Activated T-cell treated with anti-CD3 and anti-CD28 coated beads for 4 hours (primary cell): ENCODE measurements around the gene CACNB3.
"Not testable (repeated sequence)": the region's sequence is repeated elsewhere in the genome, so short reads cannot be mapped to it uniquely, and the experiment has no call there.

Experiments used
- DNase-seq: peaks from one replicate; pipeline ENCODE4 v3.0.0-alpha.2; 2020

Gene CACNB3

GRCh38 chr12:48819986-48820725, 1.9 kb downstream of the CACNB3 start:
- no peak for DNase-seq

DNA sequence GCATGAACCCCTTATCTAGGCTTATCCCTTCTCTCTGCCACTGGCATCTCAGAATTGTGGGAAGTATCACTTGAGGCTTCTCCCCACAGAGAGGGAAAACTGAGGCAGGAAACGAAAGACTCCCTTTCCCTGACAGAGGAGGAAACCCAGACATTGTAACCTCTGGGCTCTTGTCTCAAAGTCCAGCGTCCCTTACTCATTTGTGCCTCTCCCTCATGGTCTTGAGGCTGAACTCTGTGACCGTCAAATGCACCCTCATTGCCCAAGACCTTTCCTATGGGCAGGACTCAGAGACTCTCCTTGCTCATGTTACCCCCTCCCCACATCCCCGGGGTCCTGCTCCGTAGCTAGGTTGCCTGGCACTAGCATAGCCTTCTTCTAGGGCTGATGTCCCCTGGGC, 3.8 kb downstream of the CACNB3 start:
- DNase-seq: no peak

- no peak for DNase-seq
Measured at GRCh38 chr12:48822711-48823110, 4.4 kb downstream of the CACNB3 start.

GRCh38 chr12:48823281-48823680, 5.0 kb downstream of the CACNB3 start:
- no peak for DNase-seq

GRCh38 chr12:48824112-48824511, 5.8 kb downstream of the CACNB3 start:
- DNase-seq: no peak

- DNase-seq: no peak
Measured at GRCh38 chr12:48824905-48825304, 6.6 kb downstream of the CACNB3 start.

GRCh38 chr12:48826209-48826855, 8.0 kb downstream of the CACNB3 start:
- DNase-seq: no peak

DNA sequence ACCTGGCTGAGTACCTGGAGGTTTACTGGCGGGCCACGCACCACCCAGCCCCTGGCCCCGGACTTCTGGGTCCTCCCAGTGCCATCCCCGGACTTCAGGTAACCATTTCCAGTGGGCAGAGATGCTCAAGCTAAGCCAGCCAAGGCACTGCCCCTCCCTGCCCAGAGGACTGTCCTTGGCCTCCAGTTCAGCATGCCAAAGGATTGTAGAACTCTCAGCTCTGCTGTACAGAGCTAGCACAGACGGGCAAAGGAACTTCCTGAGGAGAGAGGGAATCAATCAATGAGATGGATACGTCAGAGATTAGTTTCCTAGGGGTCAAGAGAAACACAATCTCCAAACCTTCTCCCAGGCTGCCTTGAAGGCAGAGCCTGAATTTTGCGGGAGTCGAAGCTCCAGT, 8.7 kb downstream of the CACNB3 start:
- no peak for DNase-seq

GRCh38 chr12:48827513-48828096, 9.3 kb downstream of the CACNB3 start:
- DNase-seq: no peak

DNA sequence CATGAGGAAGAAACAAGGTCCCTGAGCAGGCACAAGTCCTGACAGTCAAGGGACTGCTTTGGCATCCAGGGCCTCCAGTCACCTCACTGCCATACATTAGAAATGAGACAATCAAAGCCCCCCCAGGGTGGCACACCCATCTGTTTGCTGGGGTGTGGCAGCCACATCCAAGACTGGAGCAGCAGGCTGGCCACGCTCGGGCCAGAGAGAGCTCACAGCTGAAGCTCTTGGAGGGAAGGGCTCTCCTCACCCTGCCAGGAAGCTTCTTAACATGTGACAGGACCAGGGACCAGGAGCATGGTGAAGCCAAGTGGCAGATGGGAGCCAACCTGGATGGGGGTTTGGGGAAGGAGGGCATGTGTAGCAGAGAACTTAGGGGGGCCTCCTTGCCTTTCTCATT, 10.0 kb downstream of the CACNB3 start:
- no peak for DNase-seq

GRCh38 chr12:48828841-48829575, 10.7 kb downstream of the CACNB3 start:
- no peak for DNase-seq

DNA sequence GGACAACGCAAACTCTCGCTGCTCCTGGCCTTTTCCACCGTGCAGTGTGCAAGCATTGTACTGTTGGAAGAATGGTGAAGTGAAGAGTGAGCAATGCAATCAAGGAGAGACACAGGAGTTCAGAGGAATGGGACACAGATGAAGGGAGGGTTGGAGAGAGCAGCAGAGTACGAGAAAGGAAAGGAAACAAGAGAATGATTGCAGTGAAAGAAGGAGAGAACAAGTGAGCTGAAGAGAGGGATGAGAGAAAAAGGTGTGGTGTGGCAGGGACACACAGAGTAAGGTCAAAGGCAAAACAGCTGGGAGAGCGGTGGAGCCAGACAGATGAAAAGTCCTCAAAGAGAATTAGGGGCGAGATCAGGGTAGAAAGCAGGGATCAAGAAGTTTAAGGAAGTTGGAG, 13.0 kb downstream of the CACNB3 start:
- no peak for DNase-seq

DNA sequence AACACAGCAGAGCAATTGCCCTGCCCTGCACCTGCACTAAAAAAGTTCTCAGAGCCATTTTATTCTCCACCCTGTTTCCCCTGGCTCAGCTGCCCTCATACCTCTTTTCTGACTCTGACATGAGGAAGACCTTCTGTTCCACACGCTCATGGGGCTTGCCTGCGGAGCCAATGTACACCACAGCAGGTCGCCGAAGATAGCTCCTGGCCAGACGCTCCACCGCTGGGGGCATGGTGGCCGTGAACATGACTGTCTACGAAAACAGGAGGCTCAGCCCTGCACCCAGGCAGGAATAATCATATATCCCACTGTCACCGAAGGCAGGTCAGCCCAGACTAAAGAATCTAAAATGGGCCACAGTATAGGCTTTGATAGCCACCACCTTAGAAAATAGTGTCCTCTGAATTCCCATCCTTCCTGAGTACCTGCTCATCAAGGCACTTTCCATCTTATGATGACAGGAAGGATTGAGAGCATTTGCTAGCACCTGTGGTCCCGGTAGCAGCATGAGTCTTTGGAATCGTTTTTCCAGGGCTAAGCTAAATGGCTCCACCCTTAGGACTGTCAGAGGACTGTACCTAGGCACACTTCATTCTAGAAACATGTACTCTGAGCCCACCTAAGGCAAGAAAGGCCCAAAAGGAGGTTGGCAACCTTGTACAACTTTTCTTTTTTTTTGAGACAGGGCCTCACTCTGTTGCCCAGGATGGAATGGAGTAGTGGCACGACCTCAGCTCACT, 14.2 kb downstream of the CACNB3 start:
- DNase-seq: no peak

DNA sequence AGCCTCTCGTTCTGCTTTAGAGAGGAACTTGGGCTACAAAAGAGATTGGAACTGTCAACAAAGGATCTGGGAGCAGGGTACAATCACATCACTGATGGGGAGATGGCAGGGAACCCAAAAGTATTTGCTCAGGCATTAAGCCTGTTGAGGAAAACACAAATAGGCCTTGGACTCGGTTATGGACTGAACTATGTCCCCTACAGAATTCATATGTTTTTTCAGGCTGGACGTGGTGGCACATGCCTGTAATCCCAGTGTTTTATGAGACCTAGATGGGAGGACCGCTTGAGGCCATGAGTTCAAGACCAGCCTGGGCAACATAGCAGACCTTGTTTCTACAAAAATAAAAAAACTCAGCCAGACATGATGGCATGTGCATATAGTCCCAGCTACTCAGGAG, 19.8 kb downstream of the CACNB3 start:
- DNase-seq: no peak

DNA sequence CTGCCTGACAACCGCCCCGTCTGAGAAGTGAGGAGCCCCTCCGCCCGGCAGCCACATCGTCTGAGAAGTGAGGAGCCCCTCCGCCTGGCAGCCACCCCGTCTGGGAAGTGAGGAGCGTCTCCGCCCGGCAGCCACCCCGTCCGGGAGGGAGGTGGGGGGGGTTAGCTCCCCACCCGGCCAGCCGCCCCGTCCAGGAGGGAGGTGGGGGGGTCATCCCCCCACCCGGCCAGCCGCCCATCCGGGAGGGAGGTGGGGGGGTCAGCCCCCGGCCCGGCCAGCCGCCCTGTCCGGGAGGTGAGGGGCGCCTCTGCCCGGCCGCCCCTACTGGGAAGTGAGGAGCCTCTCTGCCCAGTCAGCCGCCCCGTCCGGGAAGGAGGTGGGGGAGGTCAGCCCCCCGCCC, 23.7 kb downstream of the CACNB3 start:
- DNase-seq: not testable (repeated sequence)

DNA sequence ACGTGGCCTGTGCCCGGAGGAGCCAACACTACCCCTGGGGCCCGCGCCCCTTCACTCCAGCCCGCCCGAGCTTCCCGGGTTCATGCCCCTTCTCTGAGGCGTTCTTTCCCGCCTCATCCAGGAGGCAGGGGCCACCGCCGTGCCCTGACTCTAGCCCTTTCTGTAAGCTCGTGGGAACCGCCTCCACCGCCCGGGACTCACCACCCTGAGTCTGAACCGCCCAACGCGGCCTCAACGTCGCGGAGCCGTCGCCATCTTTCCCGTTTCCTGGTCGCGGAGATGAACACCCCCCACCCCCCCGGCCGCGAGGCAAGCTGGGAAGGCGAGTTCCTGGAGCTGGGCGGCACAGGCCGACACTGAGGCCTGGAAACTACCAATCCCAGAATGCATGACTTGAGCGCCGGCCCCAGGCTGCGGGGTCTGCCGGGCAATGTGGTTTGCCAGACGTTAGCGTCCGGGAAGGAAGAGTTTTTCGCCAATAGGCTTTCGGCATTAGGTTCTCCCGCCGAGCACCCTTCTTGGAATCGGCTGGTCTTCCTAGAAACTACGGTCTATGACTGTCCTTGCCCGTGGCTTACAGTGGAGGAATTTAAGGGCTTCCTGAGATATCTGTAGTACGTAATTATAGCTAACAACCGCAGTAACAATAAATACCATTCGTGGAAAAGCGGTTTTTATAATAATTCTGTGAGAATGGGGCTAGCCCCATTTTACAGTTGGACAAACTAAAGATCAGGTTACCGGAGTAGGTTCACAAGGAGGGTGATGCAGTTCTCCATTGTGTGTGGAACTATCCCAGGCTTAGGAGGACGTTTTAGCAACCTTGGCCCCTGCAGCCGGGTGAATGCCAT, 33.8 kb downstream of the CACNB3 start, which contains the start of gene DDX23:
Gene DDX23 (minus strand): TSS at position 281 of the 851 bp plus-strand sequence. CDS start 6,381 bp downstream, outside the sequence.
- peak; percentile 83 for DNase-seq

DNA sequence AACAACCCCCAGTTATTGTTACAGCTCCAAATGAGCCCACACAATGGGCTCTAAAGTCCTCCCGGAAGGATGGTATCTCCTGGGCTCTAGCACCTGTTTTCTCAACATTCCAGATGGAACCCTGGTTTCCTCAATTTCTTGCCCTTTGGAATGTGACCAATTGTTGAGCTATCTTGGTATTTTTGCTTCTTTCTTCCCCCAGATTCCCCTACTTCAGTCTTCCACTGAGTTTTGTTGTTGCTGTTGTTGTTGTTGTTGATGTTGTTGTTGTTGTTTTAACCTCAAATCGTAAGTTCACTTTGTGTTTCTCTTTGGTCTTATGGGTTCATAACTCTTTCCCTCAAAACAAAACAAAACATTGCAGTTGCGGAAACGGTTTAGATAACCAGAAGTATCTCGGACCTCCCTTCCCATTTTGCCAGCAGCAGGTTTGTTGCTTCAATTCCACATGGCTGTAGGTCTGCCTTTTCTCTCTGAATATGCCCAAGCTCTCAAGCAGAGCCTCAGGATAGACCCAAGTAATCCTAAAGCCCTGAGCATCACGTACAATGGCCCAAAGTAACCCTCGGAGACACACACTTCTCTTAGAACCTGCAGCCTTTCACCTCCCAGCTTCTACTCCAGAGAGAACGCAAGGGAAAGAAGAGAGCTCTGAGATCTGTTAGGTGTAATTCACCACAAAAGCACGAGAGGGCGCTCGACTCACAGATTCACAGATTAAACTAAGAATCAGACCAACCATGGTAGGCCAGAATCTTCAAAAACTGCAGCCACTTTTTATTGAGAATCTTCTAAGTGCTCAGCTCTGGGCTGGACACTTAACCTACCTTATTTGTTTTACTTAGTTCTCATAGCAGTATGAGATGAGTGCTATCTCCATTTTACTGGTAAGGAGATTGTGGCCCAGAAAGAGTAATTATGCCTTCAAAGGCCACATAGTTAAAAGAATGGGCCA, 34.7 kb downstream of the CACNB3 start:
- peak; percentile 88 for DNase-seq

GRCh38 chr12:48854488-48854887, 36.2 kb downstream of the CACNB3 start:
- no peak for DNase-seq

- DNase-seq: not testable (repeated sequence)
Measured at GRCh38 chr12:48854932-48855331, 36.6 kb downstream of the CACNB3 start.

GRCh38 chr12:48856379-48856778, 38.1 kb downstream of the CACNB3 start:
- no peak for DNase-seq
